Measurements from ENCODE around the gene TFPI2.

TFPI2 gene

DNA sequence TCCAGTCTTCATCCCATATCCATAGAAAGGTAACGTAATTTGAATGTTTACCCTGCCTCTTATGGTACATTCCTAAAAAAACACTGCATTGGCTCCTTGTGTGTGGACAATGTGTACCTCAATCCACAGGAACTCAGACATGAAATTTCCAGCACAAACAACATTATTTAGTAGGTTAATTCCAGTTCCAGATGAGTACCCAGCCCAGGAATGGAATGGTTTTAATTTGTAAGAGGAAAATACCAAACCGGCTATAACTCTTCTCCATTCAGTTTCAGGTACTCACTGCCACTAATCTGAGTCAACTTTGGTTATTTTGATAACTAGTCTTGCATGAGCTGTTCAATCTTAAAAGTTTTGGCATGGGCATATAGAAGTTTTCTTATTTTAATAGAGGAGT is 39.0 kb downstream of the TFPI2 start:
- DNase-seq = no peak

DNA sequence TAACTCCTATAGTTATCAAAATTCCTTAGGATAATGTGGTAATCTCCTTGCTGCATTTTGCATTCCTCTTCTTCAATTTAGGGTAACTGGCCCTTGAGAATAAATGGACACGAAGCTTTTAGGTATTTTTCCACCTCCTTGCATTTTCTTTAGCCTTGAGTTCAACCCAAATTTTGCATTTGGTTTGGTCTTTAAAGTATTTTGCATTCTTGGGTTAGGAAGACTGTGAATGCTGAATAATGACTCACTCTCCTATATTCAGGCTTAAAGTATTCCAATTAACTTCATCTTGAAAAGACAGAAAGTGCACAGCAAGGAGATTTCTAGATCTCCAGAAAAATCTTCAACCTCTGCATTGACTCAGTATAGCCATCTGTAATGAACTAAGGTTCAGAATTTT is 47.3 kb downstream of the TFPI2 start:
- DNase-seq = no peak

DNA sequence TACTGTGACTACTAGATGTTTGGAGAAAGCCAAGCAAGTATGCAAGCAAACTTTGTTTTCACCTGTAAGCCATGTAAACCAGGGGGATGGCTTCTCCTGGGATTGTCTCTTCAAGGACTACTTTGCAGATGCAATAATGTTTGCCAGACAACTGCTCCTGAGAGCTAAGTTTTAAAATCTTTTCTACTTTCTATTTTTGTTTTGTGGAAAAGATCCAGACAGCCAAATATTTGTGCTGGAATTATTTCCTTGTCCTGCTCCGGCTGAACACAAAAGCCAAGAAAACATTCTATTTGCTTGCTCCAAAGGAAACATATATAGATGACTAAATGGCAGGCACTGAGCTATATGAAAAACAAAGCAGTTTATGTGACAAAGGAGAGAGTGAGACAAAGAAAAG is 51.6 kb downstream of the TFPI2 start:
- no peak for DNase-seq

DNA sequence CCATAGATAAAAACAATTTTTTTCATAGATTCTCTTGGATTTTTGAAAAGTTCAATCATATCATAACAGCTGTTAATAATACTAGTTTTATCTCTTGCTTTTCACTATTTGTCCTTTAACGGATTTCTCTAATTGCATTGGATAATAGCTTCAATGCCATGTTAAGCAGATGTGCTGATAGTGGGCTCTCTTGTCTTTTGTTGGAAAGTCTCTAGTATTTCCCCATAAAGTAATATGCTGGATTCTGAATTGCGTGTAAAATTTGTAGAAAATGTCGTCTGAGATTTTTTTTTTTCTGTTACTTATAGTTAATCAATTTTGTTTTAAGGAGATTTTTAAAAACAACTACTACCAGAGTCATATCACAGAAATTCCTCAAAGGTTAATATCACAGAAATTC is 53.3 kb downstream of the TFPI2 start:
- DNase-seq = no peak

DNA sequence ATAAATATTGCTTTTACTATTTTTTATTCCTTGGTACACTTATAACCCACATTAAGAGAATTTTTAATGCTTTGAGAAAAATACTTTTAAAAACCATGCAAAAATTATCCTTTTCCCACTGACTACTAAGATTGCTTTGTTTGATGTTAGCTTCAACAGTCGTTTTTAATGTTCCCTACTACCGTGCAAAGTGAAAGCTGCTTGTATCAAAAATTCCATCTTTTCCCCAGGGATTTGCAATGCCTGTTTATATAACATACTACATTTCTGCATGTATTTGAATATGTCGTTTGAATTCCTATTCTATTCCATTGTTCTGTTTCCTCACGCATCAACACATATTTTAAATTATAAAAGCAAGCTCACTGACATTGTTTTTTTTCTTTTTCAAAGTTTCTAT is 54.4 kb downstream of the TFPI2 start:
- DNase-seq = no peak

DNA sequence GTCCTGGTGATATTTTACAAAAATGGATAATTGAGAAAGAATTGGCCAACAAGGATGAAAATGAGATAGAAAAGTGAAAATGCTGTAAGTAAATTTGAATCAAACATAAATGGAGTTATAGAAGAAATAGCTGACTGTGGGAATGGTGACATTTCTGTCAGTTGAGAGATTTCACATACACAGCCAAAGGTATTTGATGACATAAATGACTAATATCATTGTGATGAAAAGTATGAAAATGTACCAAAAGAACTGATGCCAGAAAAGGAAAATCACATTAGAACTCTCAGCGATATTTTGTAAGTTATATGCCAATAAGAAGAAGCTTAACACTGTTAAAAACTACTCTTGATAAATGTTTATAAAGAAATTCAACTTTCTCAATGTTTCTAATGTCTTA is 54.9 kb downstream of the TFPI2 start:
- DNase-seq = no peak
